ENCODE data around the gene ANKFY1. TPM values are rescaled to one million over a fixed set of nuclear protein-coding genes. Genes with fewer than 3 reads are reported as not detected.

Gene ANKFY1
- total RNA-seq, 5 donors from 2014 or later (not counting 1 experiment from before 2014, with no cell fraction given) = 58.0 to 69.6 (median 67.0) TPM

GRCh38 chr17:4157618-4158333 lies 106.0 kb downstream of the ANKFY1 start:
- POLR2A ChIA-PET = interaction anchor here (0.6 kb wide), 2 partner anchors 180 to 928 kb away, joined by 3 to 7 read pairs; no protein-coding TSS in a partner anchor

GRCh38 chr17:4156750-4157381 lies 106.9 kb downstream of the ANKFY1 start:
- Histone ChIP-seq H3K4me3 (ENCODE audit: control insufficient read depth in 1 of 2, extremely low read depth in 1 of 2, low read length in 1 of 2) (no peak overlapping the region), H3K27ac (ENCODE audit: low read length) (no peak overlapping the region), H3K4me1 (ENCODE audit: control insufficient read depth in 1 of 2, extremely low read depth in 1 of 2, insufficient read depth in 2 of 2, low read length in 2 of 2) (peaks cover 0 to 11% of the 10 kb centered on the region in 2 experiments), H3K9me3 (no peaks in the 10 kb centered on the region), H3K27me3 (replicated peaks in 1 of 2; ENCODE audit: control insufficient read depth in 2 of 2, extremely low read depth in 1 of 2, insufficient read depth in 2 of 2, low read length in 1 of 2) (no peaks in the 10 kb centered on the region), H3K36me3 (ENCODE audit: control insufficient read depth in 2 of 2, extremely low read depth in 1 of 2, insufficient read depth in 1 of 2, low read length in 1 of 2) (peaks cover 0 to 25% of the 10 kb centered on the region in 2 donors)
- ATAC-seq (replicated peaks in 1 of 4) = no peak
- ChIA-PET POLR2A (interaction anchor here in 1 of 2 donors (0.6 kb wide), 1 partner anchor 929 kb away, joined by 3 read pairs; no protein-coding TSS in a partner anchor), CTCF (no interaction called here)
- Mint-ChIP-seq H3K27ac (no peak overlapping the region), H3K36me3 (peaks cover 32% of the 10 kb centered on the region), H3K4me3 (no peak overlapping the region), H3K4me1 (peaks cover 0 to 13% (median 8%) of the 10 kb centered on the region in 3 donors), H3K9me3 (no peaks in the 10 kb centered on the region), H3K27me3 (no peaks in the 10 kb centered on the region)
- 94% methylated on average over 14 of the region's 16 CpGs for WGBS (ENCODE audit: insufficient coverage)
- no peak for DNase-seq

More at GRCh38 chr17:4157618-4158333, 106.0 kb downstream of the ANKFY1 start:
- CTCF ChIA-PET = no interaction called here
- Histone ChIP-seq H3K27me3 (replicated peaks in 1 of 2; ENCODE audit: control insufficient read depth in 2 of 2, extremely low read depth in 1 of 2, insufficient read depth in 2 of 2, low read length in 1 of 2) (no peaks in the 10 kb centered on the region), H3K27ac (ENCODE audit: low read length) (no peak overlapping the region), H3K4me3 (ENCODE audit: control insufficient read depth in 1 of 2, extremely low read depth in 1 of 2, low read length in 1 of 2) (no peak overlapping the region), H3K9me3 (no peaks in the 10 kb centered on the region), H3K36me3 (ENCODE audit: control insufficient read depth in 2 of 2, extremely low read depth in 1 of 2, insufficient read depth in 1 of 2, low read length in 1 of 2) (peaks cover 0 to 25% of the 10 kb centered on the region in 2 donors), H3K4me1 (ENCODE audit: control insufficient read depth in 1 of 2, extremely low read depth in 1 of 2, insufficient read depth in 2 of 2, low read length in 2 of 2) (peaks cover 0 to 11% of the 10 kb centered on the region in 2 experiments)
- 97% methylated on average over 11 of the region's 12 CpGs for WGBS (ENCODE audit: insufficient coverage)
- peaks cover 29% of the 10 kb centered on the region for H3K36me3 Mint-ChIP-seq
- no peaks in the 10 kb centered on the region for H3K27me3 Mint-ChIP-seq
- ATAC-seq (replicated peaks in 1 of 4) = no peak
- H3K4me1 Mint-ChIP-seq = peaks cover 0 to 13% (median 9%) of the 10 kb centered on the region in 3 donors
- H3K9me3 Mint-ChIP-seq = no peaks in the 10 kb centered on the region
- no peak overlapping the region for H3K4me3 Mint-ChIP-seq
- no peak for DNase-seq
- no peak overlapping the region for H3K27ac Mint-ChIP-seq

- no peaks in the 10 kb centered on the region for H3K27me3 ChIP-seq (replicated peaks in 1 of 2; ENCODE audit: control insufficient read depth in 2 of 2, extremely low read depth in 1 of 2, insufficient read depth in 2 of 2, low read length in 1 of 2)
- H3K27me3 Mint-ChIP-seq = no peaks in the 10 kb centered on the region
- no peak overlapping the region for H3K4me3 Mint-ChIP-seq
- POLR2A ChIA-PET = no interaction called here
- CTCF ChIA-PET = no interaction called here
- no peaks in the 10 kb centered on the region for H3K9me3 ChIP-seq
- H3K27ac ChIP-seq (ENCODE audit: low read length) = no peak overlapping the region
- peak in 1 of 4 experiments; percentile 17 for ATAC-seq (replicated peaks in 1 of 4)
- H3K36me3 Mint-ChIP-seq = peaks cover 33% of the 10 kb centered on the region
- no peak overlapping the region for H3K4me3 ChIP-seq (ENCODE audit: control insufficient read depth in 1 of 2, extremely low read depth in 1 of 2, low read length in 1 of 2)
- H3K4me1 Mint-ChIP-seq = peaks cover 0 to 13% (median under 1%) of the 10 kb centered on the region in 3 donors
- 91% methylated on average over 9 of the region's 10 CpGs for WGBS (ENCODE audit: insufficient coverage)
- DNase-seq = no peak
- H3K9me3 Mint-ChIP-seq = no peaks in the 10 kb centered on the region
- peaks cover 0 to 5% of the 10 kb centered on the region in 2 experiments for H3K4me1 ChIP-seq (ENCODE audit: control insufficient read depth in 1 of 2, extremely low read depth in 1 of 2, insufficient read depth in 2 of 2, low read length in 2 of 2)
- peaks cover 0 to 25% of the 10 kb centered on the region in 2 donors for H3K36me3 ChIP-seq (ENCODE audit: control insufficient read depth in 2 of 2, extremely low read depth in 1 of 2, insufficient read depth in 1 of 2, low read length in 1 of 2)
- peak overlapping the region in 1 of 2 donors; percentile 28 for H3K27ac Mint-ChIP-seq
Measured at GRCh38 chr17:4155980-4156620, 107.7 kb downstream of the ANKFY1 start.

GRCh38 chr17:4154201-4154600 lies 109.6 kb downstream of the ANKFY1 start:
- no peaks in the 10 kb centered on the region for H3K9me3 ChIP-seq
- POLR2A ChIA-PET = no interaction called here
- 100% methylated on average over 2 of the region's 3 CpGs for WGBS (ENCODE audit: insufficient coverage)
- DNase-seq (no peak), ATAC-seq (replicated peaks in 1 of 4) (no peak)
- peaks cover 0 to 6% (median 0%) of the 10 kb centered on the region in 3 donors for H3K4me1 Mint-ChIP-seq
- no peak overlapping the region for H3K27ac Mint-ChIP-seq
- H3K4me3 ChIP-seq (ENCODE audit: control insufficient read depth in 1 of 2, extremely low read depth in 1 of 2, low read length in 1 of 2) = no peak overlapping the region
- H3K36me3 ChIP-seq (ENCODE audit: control insufficient read depth in 2 of 2, extremely low read depth in 1 of 2, insufficient read depth in 1 of 2, low read length in 1 of 2) = peaks cover 0 to 20% of the 10 kb centered on the region in 2 donors
- H3K27me3 Mint-ChIP-seq = no peaks in the 10 kb centered on the region
- no peak overlapping the region for H3K27ac ChIP-seq (ENCODE audit: low read length)
- H3K27me3 ChIP-seq (replicated peaks in 1 of 2; ENCODE audit: control insufficient read depth in 2 of 2, extremely low read depth in 1 of 2, insufficient read depth in 2 of 2, low read length in 1 of 2) = no peaks in the 10 kb centered on the region
- CTCF ChIA-PET = no interaction called here
- peaks cover 0 to 4% of the 10 kb centered on the region in 2 experiments for H3K4me1 ChIP-seq (ENCODE audit: control insufficient read depth in 1 of 2, extremely low read depth in 1 of 2, insufficient read depth in 2 of 2, low read length in 2 of 2)
- H3K4me3 Mint-ChIP-seq = no peak overlapping the region
- H3K36me3 Mint-ChIP-seq = peaks cover 32% of the 10 kb centered on the region
- no peaks in the 10 kb centered on the region for H3K9me3 Mint-ChIP-seq

- ATAC-seq (replicated peaks in 1 of 4) (no peak), DNase-seq (no peak)
- peaks cover 0 to 4% of the 10 kb centered on the region in 2 experiments for H3K4me1 ChIP-seq (ENCODE audit: control insufficient read depth in 1 of 2, extremely low read depth in 1 of 2, insufficient read depth in 2 of 2, low read length in 2 of 2)
- Mint-ChIP-seq H3K4me3 (no peak overlapping the region), H3K27me3 (no peaks in the 10 kb centered on the region), H3K9me3 (no peaks in the 10 kb centered on the region), H3K36me3 (peaks cover 19% of the 10 kb centered on the region), H3K27ac (no peak overlapping the region), H3K4me1 (peaks cover 0 to 6% (median 0%) of the 10 kb centered on the region in 3 donors)
- CTCF ChIA-PET = interaction anchor here in 1 of 2 donors (0.5 kb wide), 1 partner anchor 8 kb away, joined by 3 read pairs; no protein-coding TSS in a partner anchor
- H3K27me3 ChIP-seq (replicated peaks in 1 of 2; ENCODE audit: control insufficient read depth in 2 of 2, extremely low read depth in 1 of 2, insufficient read depth in 2 of 2, low read length in 1 of 2) = no peaks in the 10 kb centered on the region
- H3K4me3 ChIP-seq (ENCODE audit: control insufficient read depth in 1 of 2, extremely low read depth in 1 of 2, low read length in 1 of 2) = no peak overlapping the region
- POLR2A ChIA-PET = no interaction called here
- H3K36me3 ChIP-seq (ENCODE audit: control insufficient read depth in 2 of 2, extremely low read depth in 1 of 2, insufficient read depth in 1 of 2, low read length in 1 of 2) = peaks cover 0 to 14% of the 10 kb centered on the region in 2 donors
- WGBS (ENCODE audit: insufficient coverage) = no CpG with 5 or more reads among the region's 3 CpGs
- no peaks in the 10 kb centered on the region for H3K9me3 ChIP-seq
- H3K27ac ChIP-seq (ENCODE audit: low read length) = no peak overlapping the region
Measured at GRCh38 chr17:4152471-4152870, 111.3 kb downstream of the ANKFY1 start.

GRCh38 chr17:4150096-4150495 lies 113.7 kb downstream of the ANKFY1 start:
- Mint-ChIP-seq H3K36me3 (peaks cover 15% of the 10 kb centered on the region), H3K4me3 (no peak overlapping the region), H3K27ac (no peak overlapping the region), H3K27me3 (no peaks in the 10 kb centered on the region), H3K9me3 (no peaks in the 10 kb centered on the region), H3K4me1 (peaks cover 3 to 6% (median 4%) of the 10 kb centered on the region in 3 donors)
- Histone ChIP-seq H3K27me3 (replicated peaks in 1 of 2; ENCODE audit: control insufficient read depth in 2 of 2, extremely low read depth in 1 of 2, insufficient read depth in 2 of 2, low read length in 1 of 2) (no peaks in the 10 kb centered on the region), H3K27ac (ENCODE audit: low read length) (no peak overlapping the region), H3K9me3 (no peaks in the 10 kb centered on the region), H3K4me1 (ENCODE audit: control insufficient read depth in 1 of 2, extremely low read depth in 1 of 2, insufficient read depth in 2 of 2, low read length in 2 of 2) (peaks cover 0 to 5% of the 10 kb centered on the region in 2 experiments), H3K4me3 (ENCODE audit: control insufficient read depth in 1 of 2, extremely low read depth in 1 of 2, low read length in 1 of 2) (no peak overlapping the region), H3K36me3 (ENCODE audit: control insufficient read depth in 2 of 2, extremely low read depth in 1 of 2, insufficient read depth in 1 of 2, low read length in 1 of 2) (peaks cover 0 to 1% of the 10 kb centered on the region in 2 donors)
- 95% methylated on average over 6 of the region's 6 CpGs for WGBS (ENCODE audit: insufficient coverage)
- ChIA-PET POLR2A (no interaction called here), CTCF (interaction anchor here in 1 of 2 donors (0.6 kb wide), 1 partner anchor 10 kb away, joined by 3 read pairs; no protein-coding TSS in a partner anchor)
- DNase-seq = no peak
- ATAC-seq (replicated peaks in 1 of 4) = no peak
